ENCODE results near the gene FRG2B.
"Not testable (repeated sequence)": the region's sequence is repeated elsewhere in the genome, so short reads cannot be mapped to it uniquely, and the experiment has no call there.

DNA sequence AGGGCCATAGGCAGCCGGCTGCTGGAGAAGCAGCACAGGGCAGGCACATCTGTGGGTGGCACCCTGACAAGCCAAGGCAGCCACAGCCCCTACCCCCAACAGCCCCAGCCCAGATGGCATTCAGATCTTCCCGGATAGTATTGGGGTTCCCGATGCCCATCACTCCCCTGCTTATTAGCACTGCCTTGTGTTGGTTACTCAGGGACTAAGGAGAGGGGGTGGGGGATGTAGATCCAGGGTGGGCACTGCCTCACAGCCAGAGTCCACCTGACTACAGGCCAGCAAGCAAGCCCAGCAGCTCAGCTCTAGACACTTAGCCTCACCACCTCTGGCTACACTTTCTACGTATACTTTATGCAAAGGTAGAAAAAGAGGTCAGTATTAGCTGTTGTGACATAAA is 30.7 kb upstream of the FRG2B start:
- TF ChIP-seq CCAR2 (optimal IDR thresholded peaks at IDR 0.05; ENCODE audit: low read depth, low read length); SRF (IDR thresholded peaks at IDR 0.05; ENCODE audit: low read depth, low read length); CBFB (CRISPR knock-in tag; IDR thresholded peaks at IDR 0.05); MXI1 (IDR thresholded peaks at IDR 0.05; ENCODE audit: borderline replicate concordance, low read depth, low read length); ZNF350 (CRISPR knock-in tag; IDR thresholded peaks at IDR 0.05; ENCODE audit: borderline replicate concordance, low read depth); ZNF207 (IDR thresholded peaks at IDR 0.05; ENCODE audit: borderline replicate concordance); HES4 (CRISPR knock-in tag; IDR thresholded peaks at IDR 0.05; ENCODE audit: borderline replicate concordance); AGO2 (optimal IDR thresholded peaks at IDR 0.05; ENCODE audit: low read depth, low read length); ZNF263 (CRISPR knock-in tag; IDR thresholded peaks at IDR 0.05); ZNF441 (CRISPR knock-in tag; IDR thresholded peaks at IDR 0.05; ENCODE audit: borderline replicate concordance); ZBTB3 (CRISPR knock-in tag; IDR thresholded peaks at IDR 0.05; ENCODE audit: borderline replicate concordance, low read depth): not testable (repeated sequence)
- TF ChIP-seq, protein P1, sequence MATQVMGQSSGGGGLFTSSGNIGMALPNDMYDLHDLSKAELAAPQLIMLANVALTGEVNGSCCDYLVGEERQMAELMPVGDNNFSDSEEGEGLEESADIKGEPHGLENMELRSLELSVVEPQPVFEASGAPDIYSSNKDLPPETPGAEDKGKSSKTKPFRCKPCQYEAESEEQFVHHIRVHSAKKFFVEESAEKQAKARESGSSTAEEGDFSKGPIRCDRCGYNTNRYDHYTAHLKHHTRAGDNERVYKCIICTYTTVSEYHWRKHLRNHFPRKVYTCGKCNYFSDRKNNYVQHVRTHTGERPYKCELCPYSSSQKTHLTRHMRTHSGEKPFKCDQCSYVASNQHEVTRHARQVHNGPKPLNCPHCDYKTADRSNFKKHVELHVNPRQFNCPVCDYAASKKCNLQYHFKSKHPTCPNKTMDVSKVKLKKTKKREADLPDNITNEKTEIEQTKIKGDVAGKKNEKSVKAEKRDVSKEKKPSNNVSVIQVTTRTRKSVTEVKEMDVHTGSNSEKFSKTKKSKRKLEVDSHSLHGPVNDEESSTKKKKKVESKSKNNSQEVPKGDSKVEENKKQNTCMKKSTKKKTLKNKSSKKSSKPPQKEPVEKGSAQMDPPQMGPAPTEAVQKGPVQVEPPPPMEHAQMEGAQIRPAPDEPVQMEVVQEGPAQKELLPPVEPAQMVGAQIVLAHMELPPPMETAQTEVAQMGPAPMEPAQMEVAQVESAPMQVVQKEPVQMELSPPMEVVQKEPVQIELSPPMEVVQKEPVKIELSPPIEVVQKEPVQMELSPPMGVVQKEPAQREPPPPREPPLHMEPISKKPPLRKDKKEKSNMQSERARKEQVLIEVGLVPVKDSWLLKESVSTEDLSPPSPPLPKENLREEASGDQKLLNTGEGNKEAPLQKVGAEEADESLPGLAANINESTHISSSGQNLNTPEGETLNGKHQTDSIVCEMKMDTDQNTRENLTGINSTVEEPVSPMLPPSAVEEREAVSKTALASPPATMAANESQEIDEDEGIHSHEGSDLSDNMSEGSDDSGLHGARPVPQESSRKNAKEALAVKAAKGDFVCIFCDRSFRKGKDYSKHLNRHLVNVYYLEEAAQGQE (IDR thresholded peaks at IDR 0.05; ENCODE audit: borderline replicate concordance in 1 of 2, low read depth in 1 of 2, low read length in 2 of 2): not testable (repeated sequence)
- TF ChIP-seq, protein P2, sequence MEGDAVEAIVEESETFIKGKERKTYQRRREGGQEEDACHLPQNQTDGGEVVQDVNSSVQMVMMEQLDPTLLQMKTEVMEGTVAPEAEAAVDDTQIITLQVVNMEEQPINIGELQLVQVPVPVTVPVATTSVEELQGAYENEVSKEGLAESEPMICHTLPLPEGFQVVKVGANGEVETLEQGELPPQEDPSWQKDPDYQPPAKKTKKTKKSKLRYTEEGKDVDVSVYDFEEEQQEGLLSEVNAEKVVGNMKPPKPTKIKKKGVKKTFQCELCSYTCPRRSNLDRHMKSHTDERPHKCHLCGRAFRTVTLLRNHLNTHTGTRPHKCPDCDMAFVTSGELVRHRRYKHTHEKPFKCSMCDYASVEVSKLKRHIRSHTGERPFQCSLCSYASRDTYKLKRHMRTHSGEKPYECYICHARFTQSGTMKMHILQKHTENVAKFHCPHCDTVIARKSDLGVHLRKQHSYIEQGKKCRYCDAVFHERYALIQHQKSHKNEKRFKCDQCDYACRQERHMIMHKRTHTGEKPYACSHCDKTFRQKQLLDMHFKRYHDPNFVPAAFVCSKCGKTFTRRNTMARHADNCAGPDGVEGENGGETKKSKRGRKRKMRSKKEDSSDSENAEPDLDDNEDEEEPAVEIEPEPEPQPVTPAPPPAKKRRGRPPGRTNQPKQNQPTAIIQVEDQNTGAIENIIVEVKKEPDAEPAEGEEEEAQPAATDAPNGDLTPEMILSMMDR (CRISPR knock-in tag; IDR thresholded peaks at IDR 0.05): not testable (repeated sequence)
- TF ChIP-seq, protein P3, sequence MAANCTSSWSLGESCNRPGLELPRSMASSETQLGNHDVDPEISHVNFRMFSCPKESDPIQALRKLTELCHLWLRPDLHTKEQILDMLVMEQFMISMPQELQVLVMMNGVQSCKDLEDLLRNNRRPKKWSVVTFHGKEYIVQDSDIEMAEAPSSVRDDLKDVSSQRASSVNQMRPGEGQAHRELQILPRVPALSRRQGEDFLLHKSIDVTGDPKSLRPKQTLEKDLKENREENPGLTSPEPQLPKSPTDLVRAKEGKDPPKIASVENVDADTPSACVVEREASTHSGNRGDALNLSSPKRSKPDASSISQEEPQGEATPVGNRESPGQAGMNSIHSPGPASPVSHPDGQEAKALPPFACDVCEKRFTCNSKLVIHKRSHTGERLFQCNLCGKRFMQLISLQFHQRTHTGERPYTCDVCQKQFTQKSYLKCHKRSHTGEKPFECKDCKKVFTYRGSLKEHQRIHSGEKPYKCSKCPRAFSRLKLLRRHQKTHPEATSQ (CRISPR knock-in tag; IDR thresholded peaks at IDR 0.05; ENCODE audit: borderline replicate concordance): not testable (repeated sequence)

Measured in HepG2 (cell line).